ENCODE measurements around the gene NDUFA8. TPM values are rescaled to one million over a fixed set of nuclear protein-coding genes. Genes with fewer than 3 reads are reported as not detected.

The NDUFA8 gene
- total RNA-seq, 1 donor from 2014 or later: 48.5 TPM

GRCh38 chr9:122141671-122142070, 17.9 kb downstream of the NDUFA8 start:
- Mint-ChIP-seq H3K4me3 (ENCODE audit: unreplicated experiment) (no peak overlapping the region), H3K27ac (ENCODE audit: unreplicated experiment) (no peak overlapping the region), H3K36me3 (ENCODE audit: unreplicated experiment) (peaks cover 30% of the 10 kb centered on the region), H3K9me3 (ENCODE audit: unreplicated experiment) (no peaks in the 10 kb centered on the region), H3K27me3 (ENCODE audit: unreplicated experiment) (peaks cover 2% of the 10 kb centered on the region), H3K4me1 (ENCODE audit: unreplicated experiment) (no peaks in the 10 kb centered on the region)
- DNase-seq (ENCODE audit: extremely low spot score, unreplicated experiment): no peak
- no peak for TF ChIP-seq CTCF (IDR thresholded peaks at IDR 0.05)

- DNase-seq (ENCODE audit: extremely low spot score, unreplicated experiment): no peak
- Mint-ChIP-seq H3K9me3 (ENCODE audit: unreplicated experiment) (no peaks in the 10 kb centered on the region), H3K27me3 (ENCODE audit: unreplicated experiment) (peaks cover 2% of the 10 kb centered on the region), H3K4me1 (ENCODE audit: unreplicated experiment) (no peaks in the 10 kb centered on the region), H3K4me3 (ENCODE audit: unreplicated experiment) (no peak overlapping the region), H3K36me3 (ENCODE audit: unreplicated experiment) (peaks cover 22% of the 10 kb centered on the region), H3K27ac (ENCODE audit: unreplicated experiment) (no peak overlapping the region)
- no peak for TF ChIP-seq CTCF (IDR thresholded peaks at IDR 0.05)
These were observed 19.0 kb downstream of the NDUFA8 start for GRCh38 chr9:122140368-122141193.

- Mint-ChIP-seq H3K9me3 (ENCODE audit: unreplicated experiment) (no peaks in the 10 kb centered on the region), H3K4me3 (ENCODE audit: unreplicated experiment) (no peak overlapping the region), H3K27me3 (ENCODE audit: unreplicated experiment) (peaks cover 2% of the 10 kb centered on the region), H3K4me1 (ENCODE audit: unreplicated experiment) (peaks cover 8% of the 10 kb centered on the region), H3K27ac (ENCODE audit: unreplicated experiment) (no peak overlapping the region), H3K36me3 (ENCODE audit: unreplicated experiment) (peaks cover 12% of the 10 kb centered on the region)
- DNase-seq (ENCODE audit: extremely low spot score, unreplicated experiment): no peak
- TF ChIP-seq CTCF (IDR thresholded peaks at IDR 0.05): no peak
These were observed 20.9 kb downstream of the NDUFA8 start for GRCh38 chr9:122138560-122139268.

- no peak for DNase-seq (ENCODE audit: extremely low spot score, unreplicated experiment)
- no peak for TF ChIP-seq CTCF (IDR thresholded peaks at IDR 0.05)
- Mint-ChIP-seq H3K27me3 (ENCODE audit: unreplicated experiment) (peaks cover 7% of the 10 kb centered on the region), H3K4me1 (ENCODE audit: unreplicated experiment) (peaks cover 8% of the 10 kb centered on the region), H3K4me3 (ENCODE audit: unreplicated experiment) (no peak overlapping the region), H3K27ac (ENCODE audit: unreplicated experiment) (no peak overlapping the region), H3K9me3 (ENCODE audit: unreplicated experiment) (no peaks in the 10 kb centered on the region), H3K36me3 (ENCODE audit: unreplicated experiment) (no peaks in the 10 kb centered on the region)
These were observed 24.1 kb downstream of the NDUFA8 start for GRCh38 chr9:122135529-122135859.

GRCh38 chr9:122134822-122135528, 24.6 kb downstream of the NDUFA8 start:
- no peak overlapping the region for H3K4me3 Mint-ChIP-seq (ENCODE audit: unreplicated experiment)
- H3K36me3 Mint-ChIP-seq (ENCODE audit: unreplicated experiment): no peaks in the 10 kb centered on the region
- no peaks in the 10 kb centered on the region for H3K9me3 Mint-ChIP-seq (ENCODE audit: unreplicated experiment)
- H3K27ac Mint-ChIP-seq (ENCODE audit: unreplicated experiment): no peak overlapping the region
- DNase-seq (ENCODE audit: extremely low spot score, unreplicated experiment): peak; percentile 73
- H3K4me1 Mint-ChIP-seq (ENCODE audit: unreplicated experiment): peaks cover 8% of the 10 kb centered on the region
- TF ChIP-seq CTCF (IDR thresholded peaks at IDR 0.05): no peak
- H3K27me3 Mint-ChIP-seq (ENCODE audit: unreplicated experiment): peaks cover 7% of the 10 kb centered on the region

All from osteocyte (in vitro differentiated cells).